PC-3 (cell line): ENCODE data around the gene DAPL1. TPM values are rescaled to one million over a fixed set of nuclear protein-coding genes. Genes with fewer than 3 reads are reported as not detected.
"Not testable (repeated sequence)": the region's sequence is repeated elsewhere in the genome, so short reads cannot be mapped to it uniquely, and the experiment has no call there.

Experiments
- ATAC-seq: fragments of 200-7000 bp; cut with Tn5 transposase; 2 replicates; pipeline ENCODE4 v1.9.1; 2020; ENCODE audit warnings: mild to moderate bottlenecking, moderate library complexity
- BruUV-seq: library from RNA; stranded (reverse); fragments of 400-500 nt; replicated peaks from 2 replicates; lab custom pipeline; 2021; lab: Mats Ljungman, UMichigan
- CTCF ChIA-PET: fragments of 300-600 bp; sonication (Branson Sonifier 250); formaldehyde crosslinking; loops from one replicate; lab custom pipeline; 2022; ENCODE audit warnings: antibody characterized with exemption; lab: Charles Lee
- POLR2A ChIA-PET: fragments of 300-600 bp; sonication (Branson Sonifier 250); formaldehyde crosslinking; loops from one replicate; lab custom pipeline; 2022; ENCODE audit warnings: antibody characterized with exemption; ENCODE audit not compliant: unreplicated experiment; lab: Charles Lee
- DNase-seq: peaks from one replicate; pipeline ENCODE4 v3.0.0-alpha.2; 2015
- H2AFZ ChIP-seq: fragments of 300-600 bp; sonication (generic); 2 replicates; pipeline ENCODE4 v1.6.0; 2016; ENCODE audit warnings: antibody characterized with exemption, low read length
- H3F3A ChIP-seq: fragments of 300-600 bp; sonication (generic); one replicate; pipeline ENCODE4 v1.6.0; 2017; ENCODE audit warnings: antibody characterized with exemption, low read length, control low read depth, mild to moderate bottlenecking; ENCODE audit not compliant: unreplicated experiment
- H3K27ac ChIP-seq: fragments of 300-600 bp; sonication (generic); 2 replicates; pipeline ENCODE4 v1.5.1; 2016; ENCODE audit warnings: mild to moderate bottlenecking, low read length
- H3K27me3 ChIP-seq: fragments of 300-600 bp; sonication (generic); 2 replicates; pipeline ENCODE4 v1.6.1; 2016; ENCODE audit warnings: low read length, mixed read lengths
- H3K36me3 ChIP-seq: fragments of 300-600 bp; sonication (generic); 2 replicates; pipeline ENCODE4 v1.6.1; 2016; ENCODE audit warnings: low read depth, mixed run types, low read length, mixed read lengths
- H3K4me1 ChIP-seq: fragments of 300-600 bp; sonication (generic); 2 replicates; pipeline ENCODE4 v1.5.1; 2016; ENCODE audit warnings: low read length; ENCODE audit not compliant: insufficient read depth
- H3K4me2 ChIP-seq: fragments of 300-600 bp; sonication (generic); 2 replicates; pipeline ENCODE4 v1.6.0; 2016; ENCODE audit warnings: low read length
- H3K4me3 ChIP-seq: fragments of 300-600 bp; sonication (generic); 2 replicates; pipeline ENCODE4 v1.5.1; 2016; ENCODE audit warnings: mild to moderate bottlenecking, low read length, mixed read lengths
- H3K79me2 ChIP-seq: fragments of 300-600 bp; sonication (generic); 2 replicates; pipeline ENCODE4 v1.6.1; 2017; ENCODE audit warnings: low read length, mixed read lengths
- H3K9ac ChIP-seq: fragments of 300-600 bp; sonication (generic); 2 replicates; pipeline ENCODE4 v1.6.0; 2016; ENCODE audit warnings: mild to moderate bottlenecking, low read length
- H3K9me2 ChIP-seq: fragments of 300-600 bp; sonication (generic); replicated peaks from 2 replicates; pipeline ENCODE4 v1.6.1; 2016; ENCODE audit warnings: mixed run types, low read length, mixed read lengths
- H3K9me3 ChIP-seq: fragments of 300-600 bp; sonication (generic); 2 replicates; pipeline ENCODE4 v1.6.1; 2016; ENCODE audit warnings: low read length, mixed read lengths
- H4K20me1 ChIP-seq: fragments of 300-600 bp; sonication (generic); 2 replicates; pipeline ENCODE4 v1.6.1; 2016; ENCODE audit warnings: low read length, mixed read lengths
- intact Hi-C: fragments of 100-400 bp; cut with micrococcal nuclease; formaldehyde crosslinking; loops from 2 replicates; pipeline ENCODE4 v1.9.0; 2023
- total RNA-seq: library from RNA; depleted of rRNA; stranded (reverse); fragments of >200 nt; gene quantifications from 2 replicates; pipeline ENCODE4 v1.2.3, GENCODE V29; 2014; rRNA removed

DAPL1 gene
- total RNA-seq, 1 experiment from 2014 or later, result not detected

DNA sequence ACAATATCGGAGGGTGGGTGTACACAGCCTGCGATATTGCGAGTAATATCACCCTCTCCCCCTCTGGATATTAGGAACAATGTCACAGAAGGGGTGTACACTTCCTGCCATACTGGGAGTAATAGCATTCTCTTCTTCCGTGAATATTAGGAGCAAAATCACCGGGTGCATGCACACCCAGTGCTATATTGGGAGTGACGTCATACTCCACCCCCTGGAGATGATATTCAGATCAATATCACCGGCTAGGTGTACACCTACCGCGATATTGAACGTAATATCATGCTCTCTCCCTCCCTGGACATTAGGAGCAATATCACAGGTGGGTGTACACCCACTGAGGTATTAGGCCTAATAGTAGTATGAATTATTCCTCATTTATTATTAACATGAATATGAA, 70.4 kb downstream of the DAPL1 start:
- BruUV-seq, H3K27ac ChIP-seq, H3K27me3 ChIP-seq, ATAC-seq, H4K20me1 ChIP-seq, H2AFZ ChIP-seq, CTCF ChIA-PET, POLR2A ChIA-PET, H3K4me1 ChIP-seq, DNase-seq, H3K36me3 ChIP-seq, H3K79me2 ChIP-seq, H3K4me3 ChIP-seq, H3K4me2 ChIP-seq, H3K9me2 ChIP-seq, H3F3A ChIP-seq, H3K9me3 ChIP-seq, intact Hi-C loops, H3K9ac ChIP-seq: not testable (repeated sequence)

Other genes starting within 250 kb of the DAPL1 start
- 17.6 and 18.7 TPM in 2 replicates for gene TANC1, start 173.3 kb downstream of the DAPL1 start, total RNA-seq